Germinal center (tissue), 1 donor: ENCODE data around the gene CPNE4.
"Not testable (repeated sequence)": the region's sequence is repeated elsewhere in the genome, so short reads cannot be mapped to it uniquely, and the experiment has no call there.

Experiments used
- DNase-seq: peaks from one replicate; pipeline ENCODE4 v3.0.0; 2012; ENCODE audit warnings: mixed read lengths, low spot score

The CPNE4 gene

GRCh38 chr3:132016061-132017041, 18.5 kb downstream of the CPNE4 start:
- DNase-seq: no peak

GRCh38 chr3:132014105-132014504, 20.7 kb downstream of the CPNE4 start:
- DNase-seq: no peak

GRCh38 chr3:132009241-132009640, 25.6 kb downstream of the CPNE4 start:
- no peak for DNase-seq

- DNase-seq: no peak
These were observed 26.0 kb downstream of the CPNE4 start for GRCh38 chr3:132008837-132009236.

- DNase-seq: no peak
These were observed 27.2 kb downstream of the CPNE4 start for GRCh38 chr3:132007617-132008016.

- DNase-seq: peak; percentile 4
These were observed 28.1 kb downstream of the CPNE4 start for GRCh38 chr3:132006605-132007204.

- DNase-seq: no peak
These were observed 30.2 kb downstream of the CPNE4 start for GRCh38 chr3:132004571-132004970.

- DNase-seq: no peak
These were observed 31.1 kb downstream of the CPNE4 start for GRCh38 chr3:132003685-132004084.

- no peak for DNase-seq
These were observed 32.8 kb downstream of the CPNE4 start for GRCh38 chr3:132001999-132002398.

GRCh38 chr3:132001036-132001435, 33.8 kb downstream of the CPNE4 start:
- DNase-seq: no peak

GRCh38 chr3:131998027-131998426, 36.8 kb downstream of the CPNE4 start:
- DNase-seq: no peak

GRCh38 chr3:131995891-131996290, 38.9 kb downstream of the CPNE4 start:
- DNase-seq: no peak

- no peak for DNase-seq
These were observed 45.5 kb downstream of the CPNE4 start for GRCh38 chr3:131989318-131989717.

GRCh38 chr3:131988209-131988608, 46.6 kb downstream of the CPNE4 start:
- DNase-seq: no peak

GRCh38 chr3:131983689-131984088, 51.1 kb downstream of the CPNE4 start:
- no peak for DNase-seq

- no peak for DNase-seq
These were observed 53.5 kb downstream of the CPNE4 start for GRCh38 chr3:131981323-131981722.

- DNase-seq: no peak
These were observed 58.4 kb downstream of the CPNE4 start for GRCh38 chr3:131976448-131976847.

GRCh38 chr3:131975047-131975446, 59.8 kb downstream of the CPNE4 start:
- no peak for DNase-seq

- no peak for DNase-seq
These were observed 61.1 kb downstream of the CPNE4 start for GRCh38 chr3:131973731-131974130.

GRCh38 chr3:131972550-131972949, 62.3 kb downstream of the CPNE4 start:
- DNase-seq: no peak

- no peak for DNase-seq
These were observed 62.7 kb downstream of the CPNE4 start for GRCh38 chr3:131972091-131972490.

- not testable (repeated sequence) for DNase-seq
These were observed 71.4 kb downstream of the CPNE4 start for GRCh38 chr3:131963442-131963841.

GRCh38 chr3:131962982-131963381, 71.8 kb downstream of the CPNE4 start:
- no peak for DNase-seq
